Dermis microvascular lymphatic vessel endothelial cell (primary cell): Measurements from ENCODE around the gene PDXK. TPM values are rescaled to one million over a fixed set of nuclear protein-coding genes. Genes with fewer than 3 reads are reported as not detected.

Experiments used
- DNase-seq, 2 donors: peaks; one replicate each; pipeline versions ENCODE4 v3.0.0 to v3.0.0-alpha.2; 2010; ENCODE audit warnings: low read depth in 2 of 2
- total RNA-seq: library from RNA; depleted of rRNA; stranded (reverse); fragments of >200 nt; gene quantifications from 2 replicates; pipeline ENCODE4 v1.2.1, GENCODE V29; 2014

Gene PDXK
- total RNA-seq, 1 donor from 2014 or later, result 20.5 TPM

GRCh38 chr21:43741423-43742096, 22.6 kb downstream of the PDXK start:
- DNase-seq, result no peak

DNA sequence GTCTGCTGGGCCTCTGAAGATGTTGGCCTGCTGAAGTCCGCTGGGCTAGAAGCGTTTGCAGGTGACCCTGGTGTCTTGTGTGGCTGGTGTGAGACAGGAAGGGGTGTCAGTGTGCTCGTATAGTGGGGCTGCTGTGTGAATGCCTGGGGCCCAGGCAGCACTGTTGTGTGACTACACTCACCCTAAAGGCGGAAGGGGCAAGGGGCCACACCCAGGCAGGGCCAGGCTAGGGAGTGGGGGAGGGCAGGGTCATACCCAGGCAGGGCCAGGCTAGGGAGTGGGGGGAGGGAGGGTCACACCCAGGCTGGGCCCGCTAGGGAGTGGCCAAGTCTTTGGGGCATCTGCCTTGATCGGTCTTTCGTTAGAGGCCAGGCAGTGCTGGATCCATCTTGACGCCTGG, 25.0 kb downstream of the PDXK start:
- no peak for DNase-seq

DNA sequence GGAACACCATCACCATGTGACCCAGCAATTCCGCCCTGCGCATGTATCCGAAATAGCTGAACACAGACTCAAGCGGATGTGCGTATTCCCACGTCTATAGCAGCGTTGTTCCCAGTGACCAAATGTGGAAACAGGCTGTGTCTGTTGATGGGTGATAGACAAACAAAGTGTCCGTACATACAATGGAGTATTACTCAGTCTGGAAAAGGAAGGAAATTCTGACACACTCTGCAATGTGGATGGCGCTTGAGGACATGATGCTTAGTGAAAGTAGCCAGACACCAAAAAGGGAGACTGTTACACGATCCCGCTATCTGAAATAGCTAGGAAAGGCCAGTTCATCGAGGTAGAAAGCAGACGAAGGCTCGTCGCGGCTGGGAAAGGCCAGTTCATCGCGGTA, 25.8 kb downstream of the PDXK start:
- DNase-seq, result no peak

DNA sequence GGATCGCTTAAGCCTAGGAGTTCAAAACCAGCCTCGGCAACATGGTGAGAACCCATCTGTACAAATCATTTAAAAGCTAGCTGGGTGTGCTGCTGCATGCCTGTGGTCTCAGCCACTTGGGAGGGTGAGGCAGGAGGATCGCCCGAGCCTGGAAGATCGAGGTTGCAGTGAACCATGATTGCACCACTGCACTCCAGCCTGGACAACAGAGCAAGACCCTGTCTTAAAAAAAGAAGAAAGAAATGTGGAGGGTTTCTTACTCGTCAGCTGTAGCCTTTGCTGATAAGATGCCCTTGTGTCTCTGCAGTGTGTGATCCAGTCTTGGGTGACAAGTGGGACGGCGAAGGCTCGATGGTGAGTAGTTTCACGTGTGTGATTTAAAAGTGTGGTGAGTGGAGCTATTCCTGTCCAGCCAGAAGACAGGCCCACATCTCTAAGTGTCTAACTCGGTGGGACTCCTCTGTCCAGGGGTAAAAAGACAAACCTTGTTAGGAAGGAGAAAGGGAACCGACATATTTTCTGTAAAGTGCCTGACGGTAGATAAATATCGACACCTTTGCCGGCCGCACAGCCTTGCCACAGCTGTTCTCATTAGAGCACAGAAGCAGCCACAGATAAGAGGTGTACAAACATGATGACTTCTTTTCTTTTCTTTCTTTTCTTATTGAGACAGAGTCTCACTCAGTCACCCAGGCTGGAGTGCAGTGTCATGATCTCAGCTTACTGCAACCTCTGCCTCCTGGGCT, 27.0 kb downstream of the PDXK start:
- DNase-seq, result no peak

DNA sequence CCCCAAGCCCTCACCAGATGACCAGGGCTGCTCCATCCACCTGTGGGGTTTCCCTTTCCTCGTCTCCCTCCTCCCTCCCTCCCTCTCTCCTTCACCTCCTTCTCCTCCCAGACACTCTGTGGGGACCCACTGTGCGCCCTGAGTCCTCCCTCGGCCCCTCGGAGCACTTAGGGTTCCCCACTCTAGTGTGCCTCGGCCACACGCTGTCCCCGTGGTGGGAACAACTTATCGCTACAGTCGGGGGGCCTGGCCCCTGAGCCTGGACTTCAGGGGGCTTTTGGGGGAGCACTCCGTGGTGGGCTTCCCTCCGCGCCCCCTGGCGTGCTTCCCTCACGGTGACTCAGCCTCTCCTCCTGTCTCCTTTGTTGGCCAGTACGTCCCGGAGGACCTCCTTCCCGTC, 29.7 kb downstream of the PDXK start:
- DNase-seq, result no peak

GRCh38 chr21:43749651-43750262, 30.8 kb downstream of the PDXK start:
- no peak for DNase-seq

DNA sequence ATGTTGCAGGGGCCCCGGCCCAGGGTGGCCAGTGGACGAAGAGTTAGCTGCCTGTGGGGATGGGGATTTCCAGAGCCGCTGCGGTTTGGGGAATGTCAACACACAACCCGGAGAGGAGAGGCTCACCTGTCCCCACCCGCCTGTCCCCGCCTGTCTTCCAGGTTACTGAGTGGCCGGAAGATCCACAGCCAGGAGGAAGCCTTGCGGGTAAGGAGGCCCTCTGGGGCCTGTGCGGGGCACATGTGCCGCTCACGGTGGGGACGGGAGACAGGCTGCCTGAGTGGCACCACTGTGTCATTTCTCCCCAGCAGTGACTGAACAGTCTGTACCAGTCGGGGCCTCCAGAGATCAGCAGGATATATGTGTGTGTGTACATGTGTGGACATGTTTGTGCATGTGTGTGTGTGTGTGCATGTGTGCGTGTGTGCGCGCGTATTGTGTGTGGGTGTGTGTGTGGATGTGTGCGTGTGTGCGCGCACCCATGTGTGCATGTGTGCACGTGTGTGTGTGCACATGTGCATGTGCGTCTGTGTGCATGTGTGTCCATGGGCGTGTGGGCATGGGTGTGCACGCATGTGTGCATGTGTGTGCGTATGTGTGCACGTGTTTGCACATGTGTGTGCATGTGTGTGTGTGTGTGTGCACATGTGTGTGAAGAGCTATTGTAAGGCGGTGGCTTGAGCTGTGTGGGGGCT, 31.6 kb downstream of the PDXK start:
- DNase-seq, result no peak

DNA sequence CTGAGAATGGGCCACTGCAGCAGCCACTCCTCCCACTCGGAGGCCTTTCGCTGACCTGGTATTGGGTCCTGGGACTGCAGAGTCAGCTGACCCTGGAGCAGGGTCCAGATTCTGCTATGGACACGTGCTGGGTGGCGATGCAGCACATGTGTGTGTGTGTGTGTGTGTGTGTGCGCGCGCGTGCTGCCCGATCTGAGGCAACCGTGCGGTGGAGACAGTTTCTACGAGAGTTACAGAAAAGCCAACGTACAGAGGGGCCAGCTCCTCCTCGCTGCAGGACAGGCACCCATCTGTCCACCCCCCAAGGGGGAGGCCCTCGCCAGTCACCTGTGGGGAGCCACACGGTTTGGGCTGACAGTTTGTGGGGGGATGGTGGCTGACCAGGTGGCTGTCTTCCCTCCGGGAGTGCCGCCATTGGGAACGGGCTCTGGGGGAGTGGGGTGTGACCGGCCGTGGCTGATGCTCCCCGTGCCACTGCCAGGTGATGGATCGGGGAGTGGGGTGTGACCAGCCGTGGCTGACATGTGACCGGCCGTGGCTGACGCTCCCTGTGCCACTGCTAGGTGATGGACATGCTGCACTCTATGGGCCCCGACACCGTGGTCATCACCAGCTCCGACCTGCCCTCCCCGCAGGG, 33.1 kb downstream of the PDXK start:
- no peak for DNase-seq

GRCh38 chr21:43752758-43753438, 34.0 kb downstream of the PDXK start:
- no peak for DNase-seq

GRCh38 chr21:43753439-43753799, 34.5 kb downstream of the PDXK start:
- no peak for DNase-seq

DNA sequence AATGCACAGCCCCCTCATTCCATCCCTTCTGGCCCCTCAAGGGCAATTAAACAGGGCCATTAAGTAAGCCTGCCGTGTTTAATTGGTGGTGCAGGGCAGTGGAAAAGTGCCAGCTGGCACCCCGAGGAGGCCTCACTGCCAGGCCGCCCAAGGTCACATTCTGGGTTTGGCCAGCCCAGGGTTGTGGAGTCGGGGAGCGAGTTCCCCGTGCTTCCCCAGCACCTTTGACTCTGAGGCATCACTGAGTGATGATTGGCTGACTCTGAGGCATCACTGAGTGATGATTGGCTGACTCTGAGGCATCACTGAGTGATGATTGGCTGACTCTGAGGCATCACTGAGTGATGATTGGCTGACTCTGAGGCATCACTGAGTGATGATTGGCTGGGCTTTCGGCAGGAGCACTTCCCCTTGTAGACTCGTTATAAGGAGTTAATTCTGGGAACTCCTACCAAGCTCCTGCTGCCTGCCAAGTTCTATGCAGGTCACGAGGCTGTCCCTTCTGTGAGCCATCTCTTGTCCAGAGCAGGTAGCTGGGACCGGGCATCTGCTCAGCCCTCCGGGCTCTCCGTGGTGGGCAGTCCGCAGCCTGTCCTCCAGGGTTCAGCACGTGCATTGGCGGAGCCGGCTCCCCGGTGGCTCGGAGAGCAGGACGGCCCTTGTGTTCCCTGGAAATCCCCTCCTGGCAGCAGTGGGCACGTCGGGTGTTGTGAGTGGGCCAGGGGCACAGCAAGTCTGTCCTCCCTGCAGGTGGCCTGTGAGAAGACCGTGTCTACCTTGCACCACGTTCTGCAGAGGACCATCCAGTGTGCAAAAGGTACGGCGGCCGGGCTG, 36.2 kb downstream of the PDXK start:
- no peak for DNase-seq

GRCh38 chr21:43755820-43756594, 37.1 kb downstream of the PDXK start:
- DNase-seq, result no peak

DNA sequence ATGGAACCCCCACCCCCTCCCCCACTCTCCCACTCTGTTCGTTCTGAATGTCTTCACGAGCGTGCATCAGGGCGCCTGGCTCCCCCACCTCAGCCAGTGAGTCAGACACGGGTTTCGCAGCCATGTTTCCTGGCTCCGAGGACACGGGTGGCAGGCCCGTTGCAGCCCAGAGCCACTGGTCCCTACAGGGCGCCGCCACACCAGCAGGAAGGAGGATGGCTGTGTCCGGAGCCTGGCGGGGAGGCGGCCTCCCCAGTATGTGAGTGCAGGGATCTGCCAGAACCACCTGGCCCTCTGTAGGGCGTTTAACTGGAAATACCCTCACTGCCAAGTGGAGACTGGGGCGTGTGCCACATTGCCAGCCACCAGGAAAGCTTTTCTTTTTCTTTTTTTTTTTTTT, 38.7 kb downstream of the PDXK start:
- DNase-seq, result no peak

DNA sequence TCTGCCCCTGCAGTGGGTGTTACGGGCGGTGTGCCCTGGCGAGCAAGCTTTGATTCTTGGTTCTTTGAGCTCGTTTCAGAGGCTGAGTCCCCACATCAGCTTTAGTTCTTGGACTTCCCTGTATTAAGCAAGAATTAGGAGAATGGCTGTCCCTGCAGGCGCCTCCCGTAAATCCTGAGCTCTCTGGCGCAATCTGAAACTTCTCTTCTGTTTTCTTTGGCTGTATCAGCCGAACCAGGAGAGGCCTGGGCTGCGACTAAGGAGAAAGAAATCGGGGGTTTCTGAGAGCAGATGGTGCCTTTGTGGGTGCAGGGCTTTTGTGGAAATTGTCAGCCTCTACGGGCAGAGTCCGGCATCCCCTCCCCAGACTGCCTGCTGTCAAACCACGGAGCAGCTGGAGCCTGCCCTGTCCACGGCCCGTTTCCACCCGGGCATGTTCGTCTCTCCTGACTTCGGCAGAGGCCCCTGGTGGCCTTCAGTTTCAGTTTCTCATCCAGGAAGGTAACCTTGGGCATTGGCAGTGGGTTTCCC, 39.2 kb downstream of the PDXK start:
- no peak for DNase-seq

DNA sequence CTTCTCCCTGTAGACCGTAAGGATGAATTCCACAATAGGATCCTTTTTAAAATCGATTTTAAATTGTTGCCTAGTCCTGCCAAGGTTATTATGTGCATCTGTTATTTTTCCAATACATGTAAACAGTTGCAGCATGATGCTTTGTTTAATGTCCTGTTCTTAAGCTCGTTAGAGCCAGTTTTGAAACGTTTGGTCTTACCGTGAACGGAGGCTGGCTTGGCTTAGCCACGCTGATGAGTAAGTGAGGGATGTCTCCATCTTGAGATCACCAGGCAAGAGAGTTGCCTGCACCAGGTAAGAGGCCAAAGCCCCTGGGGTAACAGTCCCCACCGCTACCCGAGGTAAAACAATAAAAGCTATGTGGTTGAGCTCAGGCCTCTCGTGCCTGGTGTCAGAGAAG, 39.9 kb downstream of the PDXK start:
- no peak for DNase-seq

GRCh38 chr21:43759651-43760050, 40.7 kb downstream of the PDXK start:
- no peak for DNase-seq

DNA sequence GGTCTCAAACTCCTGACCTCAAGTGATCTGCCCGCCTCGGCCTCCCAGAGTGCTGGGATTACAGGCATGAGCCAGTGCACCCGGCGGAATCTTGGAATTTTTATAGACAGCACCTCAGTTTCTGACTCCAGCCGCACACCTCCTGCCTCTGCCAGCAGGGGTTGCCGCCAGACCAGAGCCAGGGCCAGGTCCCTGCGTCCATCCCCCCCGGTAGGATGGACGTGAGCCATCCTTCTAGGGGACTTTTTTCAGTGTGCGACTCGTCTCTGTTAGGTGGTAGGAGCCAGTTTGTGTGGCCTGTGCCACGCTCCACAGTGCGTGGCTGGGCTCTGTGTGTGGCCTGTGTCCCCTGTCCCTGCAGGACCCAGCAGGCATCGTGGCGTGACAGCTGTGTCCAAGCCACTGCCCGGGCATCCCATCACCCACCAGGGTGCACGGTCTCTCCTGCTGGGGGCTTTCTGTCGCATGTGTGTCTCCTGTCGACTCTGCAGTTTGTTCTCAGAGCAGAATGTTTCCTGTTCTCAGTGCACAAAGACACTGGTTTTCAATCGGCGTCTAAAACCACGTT, 41.5 kb downstream of the PDXK start:
- DNase-seq, result no peak

DNA sequence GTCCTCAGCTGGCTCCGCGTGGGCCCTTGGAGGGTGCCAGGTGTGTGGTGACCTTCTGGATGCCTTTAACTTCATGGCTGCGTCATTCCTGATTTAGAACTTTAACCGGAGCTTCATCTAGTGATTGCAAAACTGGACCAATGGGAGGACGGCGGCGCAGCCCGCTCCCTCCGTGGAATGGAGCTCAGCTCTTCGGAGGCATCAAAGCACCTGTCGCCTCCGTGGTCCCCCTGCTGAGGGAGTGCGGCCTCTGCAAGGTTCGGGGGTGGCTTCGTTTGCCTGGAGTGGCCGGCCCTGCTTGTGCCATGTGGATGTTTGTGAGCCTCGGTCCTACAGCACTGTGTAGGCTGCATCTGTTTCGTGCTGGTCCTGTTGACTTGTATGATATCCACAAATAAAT, 43.0 kb downstream of the PDXK start:
- DNase-seq, result no peak
